DOHH2 (cell line): Measurements from ENCODE around the gene CUL9.

ENCODE experiments used
- H3F3A ChIP-seq: fragments of 200-600 bp; sonication (generic), shearing (Covaris generic); 2 replicates; pipeline ENCODE4 v1.6.0; 2016; ENCODE audit warnings: antibody characterized with exemption, mild to moderate bottlenecking; ENCODE audit not compliant: control insufficient read depth, insufficient read depth
- H3K27ac ChIP-seq: fragments of 200-600 bp; sonication (generic); 2 replicates; pipeline ENCODE4 v1.5.1; 2014; ENCODE audit warnings: low read depth, mild to moderate bottlenecking, low read length, moderate library complexity
- H3K27me3 ChIP-seq: fragments of 200-600 bp; sonication (generic); 2 replicates; pipeline ENCODE4 v1.6.1; 2014; ENCODE audit warnings: mild to moderate bottlenecking, low read length, mixed read lengths; ENCODE audit not compliant: control insufficient read depth
- H3K36me3 ChIP-seq: fragments of 200-600 bp; sonication (generic); 2 replicates; pipeline ENCODE4 v1.6.1; 2014; ENCODE audit warnings: mild to moderate bottlenecking, low read length, moderate library complexity, mixed read lengths; ENCODE audit not compliant: control insufficient read depth
- H3K4me1 ChIP-seq: fragments of 200-600 bp; sonication (generic); 2 replicates; pipeline ENCODE4 v1.6.1; 2014; ENCODE audit warnings: mild to moderate bottlenecking, low read length, mixed read lengths; ENCODE audit not compliant: control insufficient read depth
- H3K4me2 ChIP-seq: fragments of 200-600 bp; sonication (generic); 2 replicates; pipeline ENCODE4 v1.6.0; 2014; ENCODE audit warnings: mild to moderate bottlenecking, low read length, moderate library complexity
- H3K4me3 ChIP-seq: fragments of 200-600 bp; sonication (generic); 2 replicates; pipeline ENCODE4 v1.5.1; 2014; ENCODE audit warnings: mild to moderate bottlenecking, low read length, mixed read lengths
- H3K79me2 ChIP-seq: fragments of 200-600 bp; sonication (generic); 2 replicates; pipeline ENCODE4 v1.6.1; 2014; ENCODE audit warnings: mild to moderate bottlenecking, low read length, mixed read lengths; ENCODE audit not compliant: control insufficient read depth
- H3K9me2 ChIP-seq: fragments of 200-600 bp; sonication (generic); replicated peaks from 2 replicates; pipeline ENCODE4 v1.6.1; 2014; ENCODE audit warnings: mild to moderate bottlenecking, low read length, mixed read lengths; ENCODE audit not compliant: control insufficient read depth
- H3K9me3 ChIP-seq: fragments of 200-600 bp; sonication (generic); 2 replicates; pipeline ENCODE4 v1.6.1; 2014; ENCODE audit warnings: antibody characterized with exemption, low read length, mixed read lengths; ENCODE audit not compliant: control insufficient read depth, insufficient read depth
- H4K20me1 ChIP-seq: fragments of 200-600 bp; sonication (generic); 2 replicates; pipeline ENCODE4 v1.6.0; 2014; ENCODE audit warnings: low read depth, mild to moderate bottlenecking, antibody characterized with exemption, low read length, moderate library complexity; ENCODE audit not compliant: control insufficient read depth, insufficient read depth
- EZH2phosphoT487 ChIP-seq: fragments of 200-600 bp; sonication (generic); IDR thresholded peaks from 2 replicates; pipeline ENCODE4 v1.6.1; 2017; ENCODE audit warnings: borderline replicate concordance, mild to moderate bottlenecking, antibody characterized with exemption, low read length, moderate library complexity, mixed read lengths
- TF ChIP-seq, protein P1 (sequence below): fragments of 200-600 bp; sonication (generic); IDR thresholded peaks from one replicate; pipeline ENCODE4 v1.5.1; 2014; ENCODE audit warnings: antibody characterized with exemption, mild to moderate bottlenecking, low read depth, low read length; ENCODE audit not compliant: poor library complexity, severe bottlenecking

Gene CUL9

GRCh38 chr6:43178150-43178549 lies 3.8 kb upstream of the CUL9 start:
- peaks cover 62% of the 10 kb centered on the region for H3K36me3 ChIP-seq
- H3F3A ChIP-seq: peaks cover 24% of the 10 kb centered on the region
- H3K9me2 ChIP-seq: no peaks in the 10 kb centered on the region
- H3K79me2 ChIP-seq: peaks cover 43% of the 10 kb centered on the region
- H3K9me3 ChIP-seq: no peaks in the 10 kb centered on the region
- H3K27ac ChIP-seq: no peak overlapping the region
- TF ChIP-seq, protein P1, sequence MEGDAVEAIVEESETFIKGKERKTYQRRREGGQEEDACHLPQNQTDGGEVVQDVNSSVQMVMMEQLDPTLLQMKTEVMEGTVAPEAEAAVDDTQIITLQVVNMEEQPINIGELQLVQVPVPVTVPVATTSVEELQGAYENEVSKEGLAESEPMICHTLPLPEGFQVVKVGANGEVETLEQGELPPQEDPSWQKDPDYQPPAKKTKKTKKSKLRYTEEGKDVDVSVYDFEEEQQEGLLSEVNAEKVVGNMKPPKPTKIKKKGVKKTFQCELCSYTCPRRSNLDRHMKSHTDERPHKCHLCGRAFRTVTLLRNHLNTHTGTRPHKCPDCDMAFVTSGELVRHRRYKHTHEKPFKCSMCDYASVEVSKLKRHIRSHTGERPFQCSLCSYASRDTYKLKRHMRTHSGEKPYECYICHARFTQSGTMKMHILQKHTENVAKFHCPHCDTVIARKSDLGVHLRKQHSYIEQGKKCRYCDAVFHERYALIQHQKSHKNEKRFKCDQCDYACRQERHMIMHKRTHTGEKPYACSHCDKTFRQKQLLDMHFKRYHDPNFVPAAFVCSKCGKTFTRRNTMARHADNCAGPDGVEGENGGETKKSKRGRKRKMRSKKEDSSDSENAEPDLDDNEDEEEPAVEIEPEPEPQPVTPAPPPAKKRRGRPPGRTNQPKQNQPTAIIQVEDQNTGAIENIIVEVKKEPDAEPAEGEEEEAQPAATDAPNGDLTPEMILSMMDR: no peak
- TF ChIP-seq EZH2phosphoT487: no peak
- H3K27me3 ChIP-seq: no peaks in the 10 kb centered on the region
- peaks cover 19% of the 10 kb centered on the region; the same call in 1 of the 2 replicates for H4K20me1 ChIP-seq
- peaks cover 36% of the 10 kb centered on the region for H3K4me1 ChIP-seq
- no peak overlapping the region for H3K4me3 ChIP-seq
- no peak overlapping the region for H3K4me2 ChIP-seq

- no peaks in the 10 kb centered on the region for H3K9me2 ChIP-seq
- no peak overlapping the region for H3K27ac ChIP-seq
- no peaks in the 10 kb centered on the region for H3K27me3 ChIP-seq
- H3K79me2 ChIP-seq: peaks cover 40% of the 10 kb centered on the region
- peaks cover 15% of the 10 kb centered on the region for H3F3A ChIP-seq
- peaks cover 31% of the 10 kb centered on the region for H3K4me1 ChIP-seq
- TF ChIP-seq, protein P1: no peak
- no peak for TF ChIP-seq EZH2phosphoT487
- H4K20me1 ChIP-seq: peaks cover 10% of the 10 kb centered on the region; the same call in 1 of the 2 replicates
- H3K4me3 ChIP-seq: no peak overlapping the region
- no peaks in the 10 kb centered on the region for H3K9me3 ChIP-seq
- no peak overlapping the region for H3K4me2 ChIP-seq
- peaks cover 53% of the 10 kb centered on the region for H3K36me3 ChIP-seq
These were observed 2.8 kb upstream of the CUL9 start for GRCh38 chr6:43178951-43179830.

DNA sequence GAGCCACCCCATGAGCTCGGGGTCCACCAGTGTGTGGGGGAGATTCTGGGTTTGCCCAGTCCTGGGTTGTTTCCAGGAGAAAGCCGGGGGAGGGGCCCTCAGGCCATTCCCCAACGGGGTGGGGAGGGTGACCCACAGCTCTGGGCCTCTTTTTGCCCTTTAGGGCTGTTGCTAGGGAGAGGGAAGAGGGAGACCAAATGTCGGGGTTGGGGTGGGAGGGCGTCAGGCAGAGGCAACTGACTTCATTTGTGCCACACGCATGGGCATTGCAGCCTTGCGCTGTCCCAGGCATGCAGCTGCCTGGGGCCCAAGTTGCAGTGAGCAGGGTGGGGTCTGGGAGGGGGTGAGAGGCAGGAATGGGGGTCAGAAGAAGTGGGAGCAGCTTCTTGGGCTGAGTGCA lies 1.9 kb upstream of the CUL9 start:
- H3K27me3 ChIP-seq: no peaks in the 10 kb centered on the region
- H3K36me3 ChIP-seq: peaks cover 56% of the 10 kb centered on the region
- H3K27ac ChIP-seq: no peak overlapping the region
- TF ChIP-seq, protein P1: no peak
- no peak for TF ChIP-seq EZH2phosphoT487
- H3F3A ChIP-seq: peaks cover 15% of the 10 kb centered on the region
- no peaks in the 10 kb centered on the region for H3K9me3 ChIP-seq
- H3K4me2 ChIP-seq: no peak overlapping the region
- H3K79me2 ChIP-seq: peaks cover 38% of the 10 kb centered on the region
- peaks cover 6% of the 10 kb centered on the region; the same call in 1 of the 2 replicates for H4K20me1 ChIP-seq
- no peaks in the 10 kb centered on the region for H3K9me2 ChIP-seq
- no peak overlapping the region for H3K4me3 ChIP-seq
- H3K4me1 ChIP-seq: peaks cover 23% of the 10 kb centered on the region
